ENCODE measurements around the gene UBN2.

- TF ChIP-seq POLR2A (IDR thresholded peaks at IDR 0.05) = no peak
- no peak for TF ChIP-seq CTCF (IDR thresholded peaks at IDR 0.05)
Observed at GRCh38 chr7:139271718-139272628, 40.9 kb downstream of the UBN2 start.
